Coronary artery (tissue), 2 donors: ENCODE data around the gene MYCN.
"Not testable (repeated sequence)": the region's sequence is repeated elsewhere in the genome, so short reads cannot be mapped to it uniquely, and the experiment has no call there.

Experiments
- DNase-seq: peaks from one replicate; pipeline ENCODE4 v3.0.0-alpha.2; 2017; ENCODE audit warnings: low spot score
- H3K27ac ChIP-seq, 2 donors: fragments of 200-600 bp; sonication (generic); one replicate each; pipeline ENCODE4 v1.5.1; 2016 to 2019
- H3K4me3 ChIP-seq: fragments of 200-600 bp; sonication (generic); 2 replicates; pipeline ENCODE4 v1.5.1; 2016; ENCODE audit warnings: mild to moderate bottlenecking, moderate library complexity
- TF ChIP-seq, protein P1 (sequence below): fragments of 200-600 bp; sonication (generic); IDR thresholded peaks from one replicate; pipeline ENCODE4 v1.5.1; 2019; ENCODE audit warnings: antibody characterized with exemption

Gene MYCN

DNA sequence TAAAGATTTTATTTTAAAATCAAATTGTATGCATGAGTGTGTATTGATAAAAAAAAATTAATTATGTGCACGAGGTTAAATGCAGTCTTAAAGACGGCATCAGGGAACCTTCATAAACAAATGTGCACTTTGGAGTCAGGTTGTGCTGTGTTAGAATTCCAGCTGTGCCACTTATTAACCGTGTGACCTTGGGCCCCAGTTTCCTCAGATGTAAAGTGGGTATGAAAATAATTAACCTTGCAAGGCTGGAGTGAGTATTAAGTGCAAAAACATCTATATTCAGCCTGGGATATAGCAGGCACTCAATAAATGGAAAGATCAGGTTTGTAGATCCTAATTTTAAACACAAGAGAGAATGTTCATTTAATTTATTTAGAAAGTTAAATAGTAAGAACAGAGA, 14.5 kb upstream of the MYCN start:
- no peak overlapping the region for H3K27ac ChIP-seq
- DNase-seq = no peak
- H3K4me3 ChIP-seq = no peak overlapping the region
- TF ChIP-seq, protein P1, sequence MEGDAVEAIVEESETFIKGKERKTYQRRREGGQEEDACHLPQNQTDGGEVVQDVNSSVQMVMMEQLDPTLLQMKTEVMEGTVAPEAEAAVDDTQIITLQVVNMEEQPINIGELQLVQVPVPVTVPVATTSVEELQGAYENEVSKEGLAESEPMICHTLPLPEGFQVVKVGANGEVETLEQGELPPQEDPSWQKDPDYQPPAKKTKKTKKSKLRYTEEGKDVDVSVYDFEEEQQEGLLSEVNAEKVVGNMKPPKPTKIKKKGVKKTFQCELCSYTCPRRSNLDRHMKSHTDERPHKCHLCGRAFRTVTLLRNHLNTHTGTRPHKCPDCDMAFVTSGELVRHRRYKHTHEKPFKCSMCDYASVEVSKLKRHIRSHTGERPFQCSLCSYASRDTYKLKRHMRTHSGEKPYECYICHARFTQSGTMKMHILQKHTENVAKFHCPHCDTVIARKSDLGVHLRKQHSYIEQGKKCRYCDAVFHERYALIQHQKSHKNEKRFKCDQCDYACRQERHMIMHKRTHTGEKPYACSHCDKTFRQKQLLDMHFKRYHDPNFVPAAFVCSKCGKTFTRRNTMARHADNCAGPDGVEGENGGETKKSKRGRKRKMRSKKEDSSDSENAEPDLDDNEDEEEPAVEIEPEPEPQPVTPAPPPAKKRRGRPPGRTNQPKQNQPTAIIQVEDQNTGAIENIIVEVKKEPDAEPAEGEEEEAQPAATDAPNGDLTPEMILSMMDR = no peak

- no peak overlapping the region for H3K4me3 ChIP-seq
- H3K27ac ChIP-seq = no peak overlapping the region
- TF ChIP-seq, protein P1 = no peak
- no peak for DNase-seq
Measured at GRCh38 chr2:15926252-15926651, 14.1 kb upstream of the MYCN start.

- no peak for DNase-seq
- TF ChIP-seq, protein P1 = no peak
Measured at GRCh38 chr2:15927551-15928218, 12.7 kb upstream of the MYCN start.

DNA sequence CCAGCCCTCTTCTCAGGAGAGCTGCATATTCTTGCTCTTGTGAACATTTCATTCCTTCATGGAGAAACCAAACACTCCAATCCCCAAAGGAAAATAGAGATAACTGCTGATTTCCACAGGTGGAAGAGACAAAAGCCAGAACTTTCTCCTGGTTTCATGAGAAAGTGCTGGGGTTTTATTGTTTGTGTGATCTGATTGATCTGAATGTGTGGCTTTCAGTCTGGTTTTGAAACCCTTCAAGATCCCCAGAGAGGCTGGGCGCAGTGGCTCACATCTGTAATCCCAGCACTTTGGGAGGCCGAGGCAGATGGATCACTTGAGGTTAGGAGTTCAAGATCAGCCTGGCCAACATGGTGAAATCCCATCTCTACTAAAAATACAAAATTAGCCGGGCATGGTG, 11.3 kb upstream of the MYCN start:
- not testable (repeated sequence) for H3K27ac ChIP-seq, DNase-seq, H3K4me3 ChIP-seq

More at GRCh38 chr2:15927551-15928218, 12.7 kb upstream of the MYCN start:
- Histone ChIP-seq H3K27ac (no peak overlapping the region), H3K4me3 (no peak overlapping the region)

DNA sequence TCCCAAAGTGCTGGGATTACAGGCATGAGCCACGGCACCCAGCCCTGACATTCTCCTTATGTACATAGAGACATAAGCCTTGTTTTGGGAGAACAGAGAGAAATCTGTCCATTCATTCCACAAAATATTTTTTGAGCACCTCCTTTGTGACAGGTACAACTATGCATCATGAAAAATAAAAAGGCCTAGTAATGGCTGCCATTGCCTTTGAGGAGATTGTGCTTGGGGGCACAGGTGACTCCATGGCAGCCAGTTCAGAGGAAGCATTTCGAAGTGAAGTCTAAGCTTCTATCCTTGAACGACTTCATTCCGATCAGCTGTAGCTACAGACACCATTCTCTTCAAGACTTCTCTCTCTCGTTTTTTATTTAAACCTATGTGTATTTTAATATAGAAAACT, 10.5 kb upstream of the MYCN start:
- Histone ChIP-seq H3K4me3 (no peak overlapping the region), H3K27ac (no peak overlapping the region)
- DNase-seq = no peak
- TF ChIP-seq, protein P1 = no peak

GRCh38 chr2:15930589-15931318, 9.6 kb upstream of the MYCN start:
- DNase-seq = no peak
- Histone ChIP-seq H3K4me3 (no peak overlapping the region), H3K27ac (no peak overlapping the region)
- TF ChIP-seq, protein P1 = no peak

DNA sequence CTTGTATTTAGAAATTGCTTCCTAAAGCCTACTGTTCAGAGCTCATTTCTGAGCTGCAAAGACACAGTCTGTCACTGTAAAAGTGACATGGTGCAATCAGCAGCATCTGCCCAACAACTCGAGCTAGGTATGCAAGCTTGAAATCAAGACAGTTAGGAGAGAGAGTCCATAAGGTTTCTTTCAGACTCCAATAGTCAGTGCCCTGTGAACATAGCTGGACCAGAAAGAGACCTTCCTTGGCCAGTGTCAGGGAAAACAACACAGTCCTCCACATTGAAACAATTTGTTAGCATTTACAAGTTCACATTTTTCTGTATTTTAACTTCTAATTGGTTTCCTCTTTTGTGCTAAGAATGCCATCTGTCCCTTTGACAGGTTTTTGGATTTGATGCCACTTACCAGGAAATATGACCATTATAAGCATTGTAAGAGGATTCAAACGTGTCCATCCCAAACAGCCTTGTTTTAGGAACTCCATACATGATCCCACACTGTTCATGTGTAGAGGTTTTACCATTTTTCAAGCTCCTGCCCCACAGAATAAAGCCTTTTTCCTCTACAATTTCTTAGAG, 8.9 kb upstream of the MYCN start:
- Histone ChIP-seq H3K4me3 (no peak overlapping the region), H3K27ac (no peak overlapping the region)
- TF ChIP-seq, protein P1 = no peak
- no peak for DNase-seq
